Natural killer cell (primary cell): ENCODE results near the gene MOSPD3. TPM values are rescaled to one million over a fixed set of nuclear protein-coding genes. Genes with fewer than 3 reads are reported as not detected.
A peak's percentile ranks its signal among the peaks of the same experiment; 100 is the strongest.

Experiments used
- ATAC-seq, 3 donors: fragments of 150-1000 bp in 2 of 3; fragments of 200-7000 bp in 1 of 3; cut with Tn5 transposase; 1 replicate in 1 of 3; 2 replicates in 2 of 3; pipeline ENCODE4 v1.10.0; 2021; ENCODE audit warnings: mild to moderate bottlenecking in 2 of 3, moderate library complexity in 2 of 3
- DNase-seq, 2 donors: peaks; one replicate each; pipeline versions ENCODE4 v3.0.0 to v3.0.0-alpha.2; 2013 to 2021; ENCODE audit warnings: mixed read lengths in 1 of 2
- H3K27ac ChIP-seq: one replicate; pipeline ENCODE4 v1.5.1; 2013; ENCODE audit warnings: mild to moderate bottlenecking, low read length
- H3K27me3 ChIP-seq: one replicate; pipeline ENCODE4 v1.6.1; 2013; ENCODE audit warnings: low read length; ENCODE audit not compliant: control insufficient read depth, insufficient read depth
- H3K36me3 ChIP-seq: one replicate; pipeline ENCODE4 v1.6.1; 2013; ENCODE audit warnings: low read length; ENCODE audit not compliant: control insufficient read depth, insufficient read depth
- H3K4me1 ChIP-seq: one replicate; pipeline ENCODE4 v1.6.1; 2013; ENCODE audit warnings: low read length; ENCODE audit not compliant: control insufficient read depth, insufficient read depth
- H3K4me3 ChIP-seq: one replicate; pipeline ENCODE4 v1.5.1; 2013; ENCODE audit warnings: low read length
- H3K9me3 ChIP-seq: one replicate; pipeline ENCODE4 v1.6.1; 2013; ENCODE audit warnings: low read length; ENCODE audit not compliant: control insufficient read depth, insufficient read depth
- H3K27ac Mint-ChIP-seq, 2 donors: one replicate each; pipeline ENCODE4 v1.8.0; 2022; ENCODE audit warnings: mild to moderate bottlenecking in 2 of 2, mixed read lengths in 2 of 2, moderate library complexity in 1 of 2
- H3K27me3 Mint-ChIP-seq, 2 donors: one replicate each; pipeline ENCODE4 v1.8.0; 2022; ENCODE audit warnings: low read depth in 2 of 2, mixed read lengths in 2 of 2
- H3K36me3 Mint-ChIP-seq: one replicate; pipeline ENCODE4 v1.8.0; 2022; ENCODE audit warnings: mixed read lengths
- H3K4me1 Mint-ChIP-seq, 2 donors: one replicate each; pipeline ENCODE4 v1.8.0; 2022; ENCODE audit warnings: mixed read lengths in 2 of 2
- H3K4me3 Mint-ChIP-seq: one replicate; pipeline ENCODE4 v1.8.0; 2022; ENCODE audit warnings: mild to moderate bottlenecking, moderate library complexity, mixed read lengths
- H3K9me3 Mint-ChIP-seq, 2 donors: one replicate each; pipeline ENCODE4 v1.8.0; 2022; ENCODE audit warnings: mixed read lengths in 2 of 2
- CTCF ChIP-seq: fragments of 200-600 bp; IDR thresholded peaks from one replicate; pipeline ENCODE4 v1.8.0; 2022; ENCODE audit warnings: antibody characterized with exemption
- WGBS: methylation state at CpG from one replicate; pipeline ENCODE4 v1.1.7; 2013; ENCODE audit warnings: missing lambda C conversion rate; ENCODE audit not compliant: insufficient coverage; 5-methylcytosine and 5-hydroxymethylcytosine counted together
- intact Hi-C: fragments of 100-400 bp; cut with micrococcal nuclease; formaldehyde crosslinking; loops from one replicate; pipeline ENCODE4 v1.14.2; 2022
- total RNA-seq, 4 donors: library from RNA; stranded (reverse); fragments of 120-200 nt in 1 of 4; gene quantifications; one replicate each; pipeline versions ENCODE4 v1.2.3 to v1.2.4, GENCODE V29; 2013 to 2022

Gene MOSPD3
- total RNA-seq, 3 donors from 2014 or later (not counting 1 experiment from before 2014, with no cell fraction given): 14.5 to 15.9 (median 15.5) TPM

GRCh38 chr7:100565133-100565571, 47.2 kb upstream of the MOSPD3 start:
- no peak for DNase-seq
- no peak overlapping the region for H3K27ac ChIP-seq
- intact Hi-C loops: no loop called here
- no peaks in the 10 kb centered on the region for H3K9me3 Mint-ChIP-seq
- WGBS: 98% methylated on average over 5 of the region's 11 CpGs
- H3K27ac Mint-ChIP-seq: no peak overlapping the region
- H3K4me1 Mint-ChIP-seq: peaks cover 10 to 36% of the 10 kb centered on the region in 2 donors
- no peak for ATAC-seq
- peaks cover 22% of the 10 kb centered on the region for H3K36me3 ChIP-seq
- H3K27me3 ChIP-seq: no peaks in the 10 kb centered on the region
- no peaks in the 10 kb centered on the region for H3K27me3 Mint-ChIP-seq
- peaks cover 36% of the 10 kb centered on the region for H3K4me1 ChIP-seq
- no peaks in the 10 kb centered on the region for H3K36me3 Mint-ChIP-seq
- H3K4me3 ChIP-seq: no peak overlapping the region
- no peak for TF ChIP-seq CTCF
- no peak overlapping the region for H3K4me3 Mint-ChIP-seq
- H3K9me3 ChIP-seq: no peaks in the 10 kb centered on the region

- H3K36me3 ChIP-seq: peaks cover 18% of the 10 kb centered on the region
- no peak overlapping the region for H3K27ac Mint-ChIP-seq
Measured at GRCh38 chr7:100566018-100566531, 46.3 kb upstream of the MOSPD3 start.

GRCh38 chr7:100567031-100567730, 45.2 kb upstream of the MOSPD3 start:
- TF ChIP-seq CTCF: no peak
- ATAC-seq (no peak), DNase-seq (no peak)
- Histone ChIP-seq H3K27me3 (no peaks in the 10 kb centered on the region), H3K36me3 (peaks cover 16% of the 10 kb centered on the region), H3K4me1 (peaks cover 48% of the 10 kb centered on the region), H3K27ac (peak overlapping the region; percentile 40), H3K4me3 (no peak overlapping the region), H3K9me3 (no peaks in the 10 kb centered on the region)
- Mint-ChIP-seq H3K27me3 (no peaks in the 10 kb centered on the region), H3K27ac (peak overlapping the region in 1 of 2 donors; percentile 62), H3K36me3 (no peaks in the 10 kb centered on the region), H3K9me3 (no peaks in the 10 kb centered on the region), H3K4me1 (peaks cover 10 to 44% of the 10 kb centered on the region in 2 donors), H3K4me3 (no peak overlapping the region)
- intact Hi-C loops: no loop called here
- WGBS: 75% methylated on average over 11 of the region's 12 CpGs

More at GRCh38 chr7:100566018-100566531, 46.3 kb upstream of the MOSPD3 start:
- H3K4me1 Mint-ChIP-seq: peaks cover 10 to 40% of the 10 kb centered on the region in 2 donors
- no peaks in the 10 kb centered on the region for H3K36me3 Mint-ChIP-seq
- Histone ChIP-seq H3K9me3 (no peaks in the 10 kb centered on the region), H3K4me3 (no peak overlapping the region), H3K4me1 (peaks cover 45% of the 10 kb centered on the region), H3K27me3 (no peaks in the 10 kb centered on the region), H3K27ac (no peak overlapping the region)
- TF ChIP-seq CTCF: no peak
- H3K9me3 Mint-ChIP-seq: no peaks in the 10 kb centered on the region
- WGBS: 93% methylated on average over 6 of the region's 6 CpGs
- H3K27me3 Mint-ChIP-seq: no peaks in the 10 kb centered on the region
- intact Hi-C loops: no loop called here
- H3K4me3 Mint-ChIP-seq: no peak overlapping the region
- DNase-seq: no peak
- ATAC-seq: no peak
